NB4 (cell line): ENCODE measurements around the gene PRR7.

ENCODE experiments used
- DNase-seq: peaks from one replicate; pipeline ENCODE4 v3.0.0; 2010; ENCODE audit warnings: low read depth
- H3K4me3 ChIP-seq: one replicate; pipeline ENCODE4 v1.5.1; 2011; ENCODE audit warnings: mild to moderate bottlenecking, low read depth, low read length, moderate library complexity
- CTCF ChIP-seq: IDR thresholded peaks from one replicate; pipeline ENCODE4 v1.5.1; 2012; ENCODE audit warnings: low read depth, low read length
- MYC ChIP-seq: IDR thresholded peaks from 2 replicates; pipeline ENCODE4 v1.6.1; 2011; ENCODE audit warnings: low read depth, low read length
- POLR2A ChIP-seq: IDR thresholded peaks from 2 replicates; pipeline ENCODE4 v1.6.1; 2011; ENCODE audit warnings: mild to moderate bottlenecking; ENCODE audit not compliant: insufficient read length; ENCODE audit errors: extremely low read depth
- TF ChIP-seq, protein P1 (sequence below): IDR thresholded peaks from 2 replicates; pipeline ENCODE4 v1.6.1; 2011; ENCODE audit warnings: low read depth, low read length

PRR7 gene

GRCh38 chr5:177458912-177459350, 12.3 kb downstream of the PRR7 start:
- H3K4me3 ChIP-seq: no peak overlapping the region
- TF ChIP-seq MYC: no peak
- no peak for TF ChIP-seq CTCF
- TF ChIP-seq, protein P1, sequence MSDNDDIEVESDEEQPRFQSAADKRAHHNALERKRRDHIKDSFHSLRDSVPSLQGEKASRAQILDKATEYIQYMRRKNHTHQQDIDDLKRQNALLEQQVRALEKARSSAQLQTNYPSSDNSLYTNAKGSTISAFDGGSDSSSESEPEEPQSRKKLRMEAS: no peak
- TF ChIP-seq POLR2A: no peak
- DNase-seq: no peak

GRCh38 chr5:177459357-177459756, 12.7 kb downstream of the PRR7 start:
- no peak for DNase-seq
- no peak overlapping the region for H3K4me3 ChIP-seq
- no peak for TF ChIP-seq POLR2A
- no peak for TF ChIP-seq MYC
- TF ChIP-seq CTCF: no peak
- TF ChIP-seq, protein P1: no peak

DNA sequence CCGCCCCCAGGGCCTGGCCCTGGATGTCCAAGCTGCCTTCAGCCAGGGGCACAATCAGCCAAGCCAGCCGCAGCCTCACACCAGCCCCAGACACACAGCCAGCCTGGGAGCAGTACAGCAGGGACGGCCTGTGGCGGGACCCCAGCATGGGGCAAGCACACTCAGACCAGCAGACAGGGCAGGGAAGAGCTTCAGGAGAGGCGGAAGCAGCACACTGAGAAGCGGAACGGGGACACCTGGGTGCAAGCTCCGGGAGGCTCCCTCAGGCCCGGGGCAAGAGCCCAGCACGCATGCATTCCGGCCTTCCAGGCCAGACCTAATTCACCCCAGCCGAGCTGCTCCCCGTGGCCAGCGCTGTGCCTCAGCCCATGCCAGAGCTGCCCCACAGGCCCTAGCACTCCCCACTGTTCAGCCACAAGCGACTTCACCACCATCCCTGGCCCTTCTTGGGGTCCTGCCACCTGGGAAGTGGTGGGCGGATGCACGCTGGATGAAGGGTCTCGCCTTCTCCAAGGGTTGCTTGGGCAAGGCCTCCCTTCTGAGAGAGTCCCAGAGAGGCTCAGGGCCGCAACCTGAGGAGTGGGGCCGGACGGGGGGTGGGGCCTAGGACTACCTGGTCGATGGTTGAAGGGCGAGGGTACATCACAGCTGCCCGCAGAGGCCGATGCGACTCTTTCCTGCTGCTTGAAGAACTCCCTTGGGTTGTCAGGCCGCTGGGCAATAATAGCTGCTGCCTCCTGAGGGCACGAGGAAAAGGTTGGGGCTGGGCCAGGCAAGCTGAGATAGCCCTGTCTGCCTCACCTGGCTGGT, 13.4 kb downstream of the PRR7 start:
- no peak overlapping the region for H3K4me3 ChIP-seq
- TF ChIP-seq MYC: no peak
- TF ChIP-seq POLR2A: no peak
- no peak for TF ChIP-seq CTCF
- TF ChIP-seq, protein P1: no peak
- no peak for DNase-seq

DNA sequence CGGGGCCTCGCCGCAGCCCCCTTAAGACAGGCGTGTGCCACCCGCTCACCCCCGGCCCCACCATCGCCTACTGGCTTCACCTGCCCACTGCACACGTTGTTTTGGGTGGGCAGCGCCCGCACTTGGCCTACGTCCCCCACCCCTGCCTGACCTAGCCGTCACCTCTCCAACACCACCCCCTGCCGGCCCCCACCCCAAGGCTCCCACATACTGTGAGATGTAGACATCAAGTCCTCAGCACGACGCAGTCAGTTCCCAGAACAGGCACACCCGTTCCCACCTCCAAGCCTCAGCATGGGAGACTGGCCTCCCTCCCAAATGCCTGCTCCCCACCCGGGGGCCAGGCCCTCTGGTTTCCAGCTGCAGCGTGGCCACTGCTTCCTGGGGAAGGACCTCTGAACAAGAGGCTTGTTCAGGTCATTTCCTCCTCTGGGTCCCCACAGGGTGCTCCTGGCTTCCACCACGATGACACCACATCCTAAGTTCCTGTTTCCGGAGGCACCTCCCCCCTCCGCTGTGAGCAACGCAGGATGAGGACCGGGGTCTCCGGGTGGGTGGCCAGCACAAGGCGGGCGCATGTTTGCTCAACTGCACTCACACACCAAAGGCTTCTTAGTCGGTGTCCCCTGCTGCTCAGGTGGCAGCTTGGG, 15.5 kb downstream of the PRR7 start:
- H3K4me3 ChIP-seq: peak overlapping the region; percentile 48
- DNase-seq: peak; percentile 88
- TF ChIP-seq, protein P1: no peak; the same call in 1 of the 2 replicates
- TF ChIP-seq CTCF: no peak
- peak; percentile 41 for TF ChIP-seq MYC

- no peak for TF ChIP-seq MYC
- no peak for TF ChIP-seq POLR2A
- TF ChIP-seq, protein P1: no peak
- TF ChIP-seq CTCF: no peak
- no peak for DNase-seq
- H3K4me3 ChIP-seq: no peak overlapping the region
Measured at GRCh38 chr5:177465044-177465443, 18.4 kb downstream of the PRR7 start.
